ENCODE data around the gene CMTM8.

GRCh38 chr3:32391643-32392535, 153.4 kb downstream of the CMTM8 start, which contains the start of gene CMTM7:
- TF ChIP-seq CTCF (IDR thresholded peaks at IDR 0.05; ENCODE audit: low read depth, low read length) (peak; percentile 5), MAX (IDR thresholded peaks at IDR 0.05; ENCODE audit: low read depth, low read length) (peak; percentile 64), POLR2A (IDR thresholded peaks at IDR 0.05; ENCODE audit: extremely low read depth, insufficient read length) (peak; percentile 73)

Data from NB4 (cell line).